ENCODE data around the gene SCARB1. TPM values are rescaled to one million over a fixed set of nuclear protein-coding genes. Genes with fewer than 3 reads are reported as not detected.

The SCARB1 gene
- total RNA-seq, 4 donors from 2014 or later: 15.3 to 55.3 (median 29.7) TPM

- no peaks in the 10 kb centered on the region for H3K36me3 ChIP-seq
- no peak overlapping the region for H3K4me3 ChIP-seq
- TF ChIP-seq CTCF (IDR thresholded peaks at IDR 0.05) (no peak), EP300 (IDR thresholded peaks at IDR 0.05) (no peak), POLR2A (IDR thresholded peaks at IDR 0.05) (no peak)
- H3K4me1 ChIP-seq: peaks cover 0 to 9% (median 0%) of the 10 kb centered on the region in 4 donors
- DNase-seq (ENCODE audit: low spot score in 2 of 2): no peak
- H3K27me3 ChIP-seq: no peaks in the 10 kb centered on the region
- WGBS, 2 donors: 64 to 77% methylated on average over 3 of the region's 3 CpGs
- no peaks in the 10 kb centered on the region for H3K9me3 ChIP-seq
- no peak overlapping the region for H3K27ac ChIP-seq
Measured at GRCh38 chr12:124877423-124877822, 13.8 kb upstream of the SCARB1 start.

- WGBS, 2 donors: 72 to 90% methylated on average over 2 of the region's 2 CpGs
- Histone ChIP-seq H3K36me3 (no peaks in the 10 kb centered on the region), H3K4me1 (peaks cover 0 to 9% (median 0%) of the 10 kb centered on the region in 4 donors), H3K27me3 (no peaks in the 10 kb centered on the region), H3K9me3 (no peaks in the 10 kb centered on the region), H3K4me3 (no peak overlapping the region), H3K27ac (no peak overlapping the region)
- DNase-seq (ENCODE audit: low spot score in 2 of 2): no peak
- TF ChIP-seq POLR2A (IDR thresholded peaks at IDR 0.05) (no peak), CTCF (IDR thresholded peaks at IDR 0.05) (no peak), EP300 (IDR thresholded peaks at IDR 0.05) (no peak)
Measured at GRCh38 chr12:124876171-124876570, 12.5 kb upstream of the SCARB1 start.

- peaks cover 0 to 9% (median 0%) of the 10 kb centered on the region in 4 donors for H3K4me1 ChIP-seq
- 63 to 71% methylated on average over 2 of the region's 2 CpGs for WGBS, 2 donors
- no peak overlapping the region for H3K4me3 ChIP-seq
- TF ChIP-seq POLR2A (IDR thresholded peaks at IDR 0.05) (no peak), EP300 (IDR thresholded peaks at IDR 0.05) (no peak), CTCF (IDR thresholded peaks at IDR 0.05) (no peak)
- H3K27me3 ChIP-seq: no peaks in the 10 kb centered on the region
- no peaks in the 10 kb centered on the region for H3K9me3 ChIP-seq
- no peak overlapping the region for H3K27ac ChIP-seq
- H3K36me3 ChIP-seq: no peaks in the 10 kb centered on the region
- DNase-seq (ENCODE audit: low spot score in 2 of 2): no peak
Measured at GRCh38 chr12:124875803-124876132, 12.1 kb upstream of the SCARB1 start.

- 70 to 85% methylated on average over 13 to 14 of the region's 14 CpGs for WGBS, 2 donors
- DNase-seq (ENCODE audit: low spot score in 2 of 2): no peak
- Histone ChIP-seq H3K4me3 (no peak overlapping the region), H3K27ac (no peak overlapping the region), H3K9me3 (no peaks in the 10 kb centered on the region), H3K36me3 (no peaks in the 10 kb centered on the region), H3K27me3 (no peaks in the 10 kb centered on the region), H3K4me1 (peaks cover 0 to 9% (median 0%) of the 10 kb centered on the region in 4 donors)
- no peak for TF ChIP-seq CTCF (IDR thresholded peaks at IDR 0.05)
- TF ChIP-seq POLR2A (IDR thresholded peaks at IDR 0.05): no peak
- no peak for TF ChIP-seq EP300 (IDR thresholded peaks at IDR 0.05)
Measured at GRCh38 chr12:124874988-124875802, 11.5 kb upstream of the SCARB1 start.

- Histone ChIP-seq H3K9me3 (no peaks in the 10 kb centered on the region), H3K36me3 (no peaks in the 10 kb centered on the region), H3K4me1 (peaks cover 0 to 9% (median 0%) of the 10 kb centered on the region in 4 donors), H3K27me3 (no peaks in the 10 kb centered on the region), H3K4me3 (no peak overlapping the region), H3K27ac (no peak overlapping the region)
- DNase-seq (ENCODE audit: low spot score in 2 of 2): no peak
- no peak for TF ChIP-seq POLR2A (IDR thresholded peaks at IDR 0.05)
- no peak for TF ChIP-seq CTCF (IDR thresholded peaks at IDR 0.05)
- no peak for TF ChIP-seq EP300 (IDR thresholded peaks at IDR 0.05)
- WGBS, 2 donors: 96% methylated on average over 4 of the region's 4 CpGs
Measured at GRCh38 chr12:124874188-124874587, 10.5 kb upstream of the SCARB1 start.

Data from tibial nerve (tissue), 4 donors.